Activated naive CD4-positive, alpha-beta T cell treated with anti-CD3 and anti-CD28 coated beads, Interleukin-2, amount 10 ng/mL, durations not matched to agents 7 days and 5 days (primary cell): ENCODE measurements around the gene IMPDH1.

Experiments
- CTCF ChIA-PET: fragments of 350-600 bp; sonication (Branson Sonifier 250); formaldehyde crosslinking; loops from one replicate; lab custom pipeline; 2021; ENCODE audit warnings: antibody characterized with exemption; lab: Charles Lee
- DNase-seq: peaks from one replicate; pipeline ENCODE4 v3.0.0-alpha.2; 2020
- H3K27ac Mint-ChIP-seq: one replicate; pipeline ENCODE4 v1.8.0; 2021; ENCODE audit warnings: mild to moderate bottlenecking, moderate library complexity, mixed read lengths
- H3K27me3 Mint-ChIP-seq: one replicate; pipeline ENCODE4 v1.8.0; 2021; ENCODE audit warnings: mild to moderate bottlenecking, mixed read lengths
- H3K36me3 Mint-ChIP-seq: one replicate; pipeline ENCODE4 v1.8.0; 2021; ENCODE audit warnings: mixed read lengths
- H3K4me1 Mint-ChIP-seq: one replicate; pipeline ENCODE4 v1.8.0; 2021; ENCODE audit warnings: mixed read lengths
- H3K4me3 Mint-ChIP-seq: one replicate; pipeline ENCODE4 v1.8.0; 2021; ENCODE audit warnings: mild to moderate bottlenecking, moderate library complexity, mixed read lengths
- H3K9me3 Mint-ChIP-seq: one replicate; pipeline ENCODE4 v1.8.0; 2021; ENCODE audit warnings: mixed read lengths

Gene IMPDH1

DNA sequence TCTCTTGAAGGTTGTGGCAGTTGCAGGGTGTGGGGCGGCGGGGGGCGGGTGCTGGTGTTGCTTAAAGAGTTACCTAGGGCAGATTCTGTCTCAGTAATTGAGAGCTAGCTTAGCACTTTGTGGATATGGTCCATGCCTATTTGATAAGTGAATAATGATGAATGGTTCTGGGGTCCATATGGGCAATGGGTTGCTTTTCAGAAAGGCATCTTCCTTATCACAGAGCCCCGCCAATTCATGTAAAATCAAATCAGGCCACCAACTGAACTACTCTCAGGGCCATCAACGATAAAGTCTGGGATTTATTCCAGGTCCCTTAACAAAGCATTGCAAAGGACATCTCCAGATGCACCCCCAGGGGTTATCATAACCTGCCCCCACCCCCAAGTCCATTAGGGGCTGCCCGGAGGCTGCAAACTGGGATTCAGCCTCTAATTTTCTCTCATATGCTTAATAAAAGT lies 46.5 kb downstream of the IMPDH1 start:
- Mint-ChIP-seq H3K4me3 (no peak overlapping the region), H3K27me3 (peaks cover 92% of the 10 kb centered on the region), H3K36me3 (no peaks in the 10 kb centered on the region), H3K27ac (no peak overlapping the region), H3K4me1 (peaks cover 21% of the 10 kb centered on the region), H3K9me3 (no peaks in the 10 kb centered on the region)
- CTCF ChIA-PET: interaction anchor here (1.0 to 2.0 kb wide), 3 partner anchors 16 to 23 kb away, joined by 3 to 7 read pairs (median 5); no protein-coding TSS in a partner anchor
- no peak for DNase-seq

DNA sequence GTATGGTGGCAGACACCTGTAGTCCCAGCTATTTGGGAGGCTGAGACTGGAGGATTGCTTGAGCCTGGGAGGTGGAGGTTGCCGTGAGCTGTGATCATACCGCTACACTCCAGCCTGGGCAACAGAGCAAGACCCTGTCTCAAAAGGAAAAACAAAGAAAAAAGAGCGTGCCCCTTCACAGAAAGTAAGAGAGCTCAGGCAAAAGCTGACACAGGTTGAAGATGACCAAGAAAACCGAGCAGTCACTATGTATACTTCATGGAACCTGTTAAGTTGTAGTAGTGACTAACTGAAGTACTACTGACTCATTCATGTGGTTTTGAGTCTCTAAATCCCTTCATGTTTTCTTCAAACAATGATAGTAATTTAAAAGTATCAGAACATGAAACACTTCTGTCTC lies 47.1 kb downstream of the IMPDH1 start:
- Mint-ChIP-seq H3K4me1 (peaks cover 21% of the 10 kb centered on the region), H3K27ac (no peak overlapping the region), H3K27me3 (peaks cover 98% of the 10 kb centered on the region), H3K36me3 (no peaks in the 10 kb centered on the region), H3K4me3 (peak overlapping the region; percentile 74), H3K9me3 (no peaks in the 10 kb centered on the region)
- CTCF ChIA-PET: interaction anchor here (1.0 to 2.0 kb wide), 4 partner anchors 11 to 24 kb away, joined by 3 to 7 read pairs (median 4); no protein-coding TSS in a partner anchor
- DNase-seq: no peak

DNA sequence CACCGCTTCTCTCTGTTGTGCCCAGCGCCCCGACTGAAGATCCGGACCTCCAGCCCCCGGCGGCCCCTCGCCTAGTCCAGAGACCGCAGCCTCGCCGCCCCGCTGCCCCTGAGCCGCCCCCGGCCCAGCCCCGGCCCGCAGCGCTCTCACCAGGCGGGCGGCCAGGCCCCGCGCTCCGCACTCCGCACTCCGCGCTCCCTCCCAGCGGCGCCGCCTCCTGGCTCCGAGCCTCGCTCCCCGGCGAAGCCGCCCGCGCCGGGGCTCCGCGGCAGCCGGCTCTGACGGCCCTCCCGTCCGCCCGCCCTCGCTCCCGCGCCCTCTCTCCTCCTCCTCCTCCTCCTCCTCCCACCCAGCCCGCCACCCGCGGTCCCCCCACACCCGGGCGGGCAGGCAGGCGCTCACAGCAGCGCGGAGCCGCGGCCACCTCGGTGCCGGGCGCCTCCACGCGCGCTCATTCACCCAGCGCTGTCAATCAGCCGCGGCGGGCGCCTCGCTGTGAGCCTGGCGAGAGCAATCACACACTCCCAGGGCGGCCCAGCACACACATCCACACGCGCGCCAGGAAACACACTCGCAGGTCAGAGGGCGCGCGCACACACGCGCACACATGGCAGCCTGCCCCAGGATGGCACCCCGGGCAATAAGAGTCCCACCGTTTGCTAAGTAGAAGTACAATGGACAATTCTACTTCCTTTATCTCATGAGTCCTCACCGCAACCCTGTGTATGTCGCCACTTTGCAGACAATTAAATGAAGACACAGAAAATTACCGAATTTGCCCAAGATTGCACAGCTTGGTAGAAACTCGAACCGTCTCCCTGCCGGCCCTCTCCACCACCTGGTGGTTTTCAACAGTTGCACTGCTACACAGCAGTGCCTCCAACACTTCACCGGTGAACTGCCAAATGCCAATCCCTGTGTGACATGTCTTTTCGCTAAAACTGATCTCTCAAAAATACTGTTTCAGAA lies 48.1 kb downstream of the IMPDH1 start, which contains the start of gene PRRT4:
Gene PRRT4, minus strand, starts transcription at position 280 of the 969 bp plus-strand sequence.
- Mint-ChIP-seq H3K9me3 (no peaks in the 10 kb centered on the region), H3K27ac (peak within 1 kb of the TSS; percentile 42), H3K27me3 (peaks cover 94% of the 10 kb centered on the region), H3K4me1 (peaks cover 21% of the 10 kb centered on the region), H3K4me3 (peak within 1 kb of the TSS; percentile 74), H3K36me3 (no peaks in the 10 kb centered on the region)
- CTCF ChIA-PET: interaction anchor here (0.6 to 2.0 kb wide), 4 partner anchors 10 to 33 kb away, joined by 3 to 7 read pairs (median 3); no protein-coding TSS in a partner anchor
- DNase-seq: peak; percentile 63

DNA sequence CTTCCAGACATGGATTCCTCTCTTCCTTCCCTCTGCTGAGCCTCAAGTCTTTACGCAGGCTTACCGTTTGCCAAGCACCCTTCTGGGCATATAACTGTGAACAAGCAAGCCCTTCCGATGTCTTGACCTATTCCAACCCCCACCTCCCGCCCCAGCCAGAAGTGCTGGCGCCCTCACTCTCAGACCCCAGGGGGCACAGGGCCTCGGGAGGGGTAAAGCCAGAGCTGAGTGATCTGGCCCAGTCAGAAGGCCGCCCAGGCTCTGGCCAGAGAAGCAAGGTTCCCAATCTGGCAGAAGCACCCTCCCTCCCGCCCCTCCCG lies 49.5 kb downstream of the IMPDH1 start:
- Mint-ChIP-seq H3K36me3 (no peaks in the 10 kb centered on the region), H3K4me3 (no peak overlapping the region), H3K4me1 (peaks cover 26% of the 10 kb centered on the region), H3K9me3 (no peaks in the 10 kb centered on the region), H3K27ac (peak overlapping the region; percentile 43), H3K27me3 (peaks cover 93% of the 10 kb centered on the region)
- CTCF ChIA-PET: interaction anchor here (1.1 kb wide), 1 partner anchor 9 kb away, joined by 4 read pairs; no protein-coding TSS in a partner anchor
- no peak for DNase-seq

DNA sequence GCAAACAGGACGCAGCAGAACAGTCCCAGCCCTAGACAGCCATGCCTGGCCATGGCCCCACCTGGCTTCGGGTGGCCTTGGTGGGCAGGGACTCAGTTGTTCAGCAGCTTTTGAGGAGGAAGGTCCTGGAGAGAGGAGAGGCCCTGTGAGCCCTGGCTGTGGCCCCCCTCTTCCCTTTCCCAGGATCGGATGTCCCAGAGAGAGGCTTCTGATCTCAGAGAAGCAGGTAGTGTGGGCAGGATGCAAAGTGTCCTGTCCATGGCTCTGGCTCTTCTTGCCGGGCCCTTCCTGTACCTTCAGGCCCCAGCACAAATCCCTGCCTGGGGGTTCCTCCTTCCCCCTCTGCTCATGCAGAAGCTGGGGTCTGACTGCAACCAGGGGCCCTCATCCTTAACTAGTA lies 49.8 kb downstream of the IMPDH1 start:
- CTCF ChIA-PET: interaction anchor here (1.1 to 1.5 kb wide), 3 partner anchors 8 to 28 kb away, joined by 4 to 5 read pairs (median 4); no protein-coding TSS in a partner anchor
- no peaks in the 10 kb centered on the region for H3K9me3 Mint-ChIP-seq
- DNase-seq: no peak
- peaks cover 92% of the 10 kb centered on the region for H3K27me3 Mint-ChIP-seq
- peaks cover 26% of the 10 kb centered on the region for H3K4me1 Mint-ChIP-seq
- H3K27ac Mint-ChIP-seq: no peak overlapping the region
- no peaks in the 10 kb centered on the region for H3K36me3 Mint-ChIP-seq
- no peak overlapping the region for H3K4me3 Mint-ChIP-seq

DNA sequence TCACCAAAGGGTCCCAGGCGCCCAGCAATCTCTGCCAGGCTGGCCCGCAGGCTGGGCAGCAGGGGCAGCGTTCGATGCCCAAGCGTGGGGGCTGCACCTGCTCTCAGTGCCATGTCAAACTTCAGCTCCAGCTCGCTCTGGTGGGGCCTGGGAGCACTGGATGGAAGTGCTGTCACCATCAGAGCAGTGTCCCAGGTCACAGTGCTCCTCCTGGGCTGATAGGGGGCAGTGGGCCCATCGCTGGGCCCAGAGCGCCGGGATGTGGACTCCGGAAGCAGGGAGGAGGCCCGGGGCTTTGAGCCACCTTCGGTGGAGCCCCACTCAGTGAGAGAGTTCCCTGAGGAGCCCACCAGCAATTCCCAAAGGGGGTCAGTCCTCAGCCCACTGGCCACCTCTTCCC lies 50.4 kb downstream of the IMPDH1 start:
- H3K36me3 Mint-ChIP-seq: no peaks in the 10 kb centered on the region
- H3K9me3 Mint-ChIP-seq: no peaks in the 10 kb centered on the region
- CTCF ChIA-PET: interaction anchor here (1.4 to 1.5 kb wide), 2 partner anchors 22 to 28 kb away, joined by 4 to 5 read pairs; no protein-coding TSS in a partner anchor
- no peak overlapping the region for H3K4me3 Mint-ChIP-seq
- no peak overlapping the region for H3K27ac Mint-ChIP-seq
- DNase-seq: no peak
- peaks cover 92% of the 10 kb centered on the region for H3K27me3 Mint-ChIP-seq
- H3K4me1 Mint-ChIP-seq: peaks cover 26% of the 10 kb centered on the region

DNA sequence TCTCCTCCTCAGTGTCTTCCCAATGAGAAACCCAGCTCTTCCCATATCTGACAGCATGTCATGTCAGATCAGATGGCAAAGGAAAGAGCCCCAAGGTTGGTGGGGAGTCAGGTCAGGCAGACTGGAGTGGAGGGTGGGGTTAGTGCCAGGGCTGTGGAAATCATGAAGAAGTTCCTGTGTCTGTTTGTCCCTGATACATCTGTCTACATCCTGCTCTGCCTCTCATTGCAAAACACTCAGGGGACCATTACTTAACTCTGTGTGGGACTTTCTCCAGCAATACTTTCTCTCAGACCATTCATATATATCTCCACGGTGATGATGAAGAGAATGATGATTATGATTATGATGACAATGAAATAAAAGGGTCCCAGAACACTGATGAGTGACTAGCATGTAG lies 51.5 kb downstream of the IMPDH1 start:
- Mint-ChIP-seq H3K27me3 (peaks cover 92% of the 10 kb centered on the region), H3K27ac (no peak overlapping the region), H3K4me3 (no peak overlapping the region), H3K4me1 (peaks cover 27% of the 10 kb centered on the region), H3K9me3 (no peaks in the 10 kb centered on the region), H3K36me3 (no peaks in the 10 kb centered on the region)
- no peak for DNase-seq
- CTCF ChIA-PET: interaction anchor here (0.7 to 2.2 kb wide), 8 partner anchors 9 to 68 kb away, joined by 3 to 9 read pairs (median 3); no protein-coding TSS in a partner anchor

DNA sequence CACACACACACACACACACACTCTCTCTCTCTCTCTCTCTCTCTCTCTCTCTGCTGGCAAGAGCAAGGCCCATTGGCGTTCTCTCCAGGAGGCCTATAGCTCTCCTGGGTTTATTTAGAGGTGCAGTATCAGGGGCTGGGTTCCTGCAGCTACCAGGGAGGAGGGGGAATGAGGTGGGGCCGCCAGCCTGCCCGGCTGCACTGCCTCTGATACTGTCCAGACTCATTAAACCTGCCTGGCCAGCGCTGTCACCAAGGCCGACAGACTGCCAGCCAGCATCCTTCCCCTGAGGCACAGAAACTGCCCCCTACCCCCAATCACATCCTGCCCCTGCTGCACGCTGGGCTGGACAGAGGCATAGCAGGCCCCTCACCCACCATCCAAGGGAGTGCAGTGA lies 52.6 kb downstream of the IMPDH1 start:
- peaks cover 22% of the 10 kb centered on the region for H3K4me1 Mint-ChIP-seq
- no peak for DNase-seq
- CTCF ChIA-PET: interaction anchor here (0.7 to 2.2 kb wide), 4 partner anchors 24 to 69 kb away, joined by 3 to 9 read pairs (median 6); no protein-coding TSS in a partner anchor
- no peak overlapping the region for H3K4me3 Mint-ChIP-seq
- H3K36me3 Mint-ChIP-seq: no peaks in the 10 kb centered on the region
- H3K27ac Mint-ChIP-seq: no peak overlapping the region
- H3K27me3 Mint-ChIP-seq: peaks cover 92% of the 10 kb centered on the region
- H3K9me3 Mint-ChIP-seq: no peaks in the 10 kb centered on the region

DNA sequence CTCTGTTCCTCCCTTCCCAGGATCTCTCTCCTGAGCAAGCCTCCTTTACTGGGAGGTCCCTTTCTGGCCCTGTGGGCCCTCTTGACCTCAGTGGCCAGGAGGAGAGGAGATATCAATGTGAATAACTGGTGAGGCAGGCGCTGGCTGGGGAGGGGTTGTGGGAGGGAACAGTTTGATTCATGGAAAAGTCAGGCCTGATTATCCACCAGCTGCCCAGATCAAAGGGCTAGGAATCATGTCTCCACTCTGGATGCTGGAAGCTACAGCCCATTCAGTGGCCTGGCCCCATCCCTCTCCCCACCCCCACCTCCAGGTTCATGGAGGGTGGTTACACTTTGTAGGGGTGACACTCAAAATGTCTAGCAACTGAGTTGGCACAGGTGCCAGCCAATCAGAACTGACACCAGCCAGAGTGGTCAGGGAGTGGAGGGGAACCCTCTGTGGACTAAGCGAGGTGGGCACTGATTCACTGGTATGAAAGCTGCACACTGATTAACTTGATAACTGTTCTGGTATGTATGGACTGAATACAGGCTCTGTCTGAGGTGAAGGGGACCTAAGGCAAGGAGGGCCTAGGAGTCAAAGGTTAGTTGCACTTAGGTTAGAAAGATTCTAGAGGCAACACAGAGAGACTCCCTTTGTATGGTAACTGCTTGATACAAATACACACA lies 53.1 kb downstream of the IMPDH1 start:
- CTCF ChIA-PET: interaction anchor here (1.1 to 2.2 kb wide), 4 partner anchors 25 to 33 kb away, joined by 3 to 9 read pairs (median 6); no protein-coding TSS in a partner anchor

DNA sequence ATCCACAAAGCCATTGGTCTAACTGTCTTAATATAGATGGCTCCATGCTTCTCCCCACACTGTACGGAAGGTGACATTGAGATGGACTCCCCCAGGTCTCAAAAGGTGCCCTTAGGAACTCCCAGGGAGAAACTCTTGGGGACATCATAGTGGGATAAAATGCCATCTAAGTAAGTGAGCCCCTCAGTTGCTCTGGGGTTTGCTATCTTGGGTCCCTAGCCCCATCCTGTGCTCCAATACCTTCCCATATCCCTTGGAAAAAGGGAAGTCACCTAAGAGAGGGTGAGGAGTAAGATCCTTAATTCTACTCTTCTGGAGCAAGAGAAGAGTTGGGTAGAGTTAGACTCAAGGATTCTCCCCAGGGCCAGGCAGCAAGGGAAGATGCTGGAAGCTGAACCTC lies 56.2 kb downstream of the IMPDH1 start:
- no peak overlapping the region for H3K4me3 Mint-ChIP-seq
- CTCF ChIA-PET: interaction anchor here (1.1 to 1.8 kb wide), 4 partner anchors 29 to 73 kb away, joined by 3 to 5 read pairs (median 4); no protein-coding TSS in a partner anchor
- DNase-seq: no peak
- no peaks in the 10 kb centered on the region for H3K9me3 Mint-ChIP-seq
- H3K36me3 Mint-ChIP-seq: no peaks in the 10 kb centered on the region
- no peak overlapping the region for H3K27ac Mint-ChIP-seq
- peaks cover 9% of the 10 kb centered on the region for H3K4me1 Mint-ChIP-seq
- peaks cover 88% of the 10 kb centered on the region for H3K27me3 Mint-ChIP-seq

More for the DNA sequence above, 53.1 kb downstream of the IMPDH1 start:
- no peak for DNase-seq
- H3K4me3 Mint-ChIP-seq: no peak overlapping the region
- H3K9me3 Mint-ChIP-seq: no peaks in the 10 kb centered on the region
- peaks cover 17% of the 10 kb centered on the region for H3K4me1 Mint-ChIP-seq
- H3K36me3 Mint-ChIP-seq: no peaks in the 10 kb centered on the region
- H3K27me3 Mint-ChIP-seq: peaks cover 89% of the 10 kb centered on the region
- H3K27ac Mint-ChIP-seq: no peak overlapping the region

DNA sequence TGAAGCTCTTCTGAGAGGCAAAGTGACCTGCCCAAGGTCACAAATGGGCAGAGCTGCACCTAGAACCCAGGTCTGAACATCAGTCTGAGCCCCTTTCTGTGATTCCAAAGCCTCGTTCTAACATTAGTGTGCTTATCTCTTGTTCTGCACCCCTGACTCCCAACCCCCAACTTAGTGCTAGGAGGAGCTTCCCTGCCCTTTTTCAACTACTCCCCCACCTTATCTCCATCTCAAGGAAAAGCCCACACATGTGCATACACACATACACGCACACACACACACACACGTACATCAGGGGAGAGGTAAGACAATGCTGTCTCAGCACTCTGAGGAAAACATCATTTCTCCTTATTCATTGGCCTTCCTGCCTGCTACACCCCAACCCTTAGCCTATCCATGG lies 56.6 kb downstream of the IMPDH1 start:
- H3K27me3 Mint-ChIP-seq: peaks cover 87% of the 10 kb centered on the region
- no peak for DNase-seq
- H3K27ac Mint-ChIP-seq: no peak overlapping the region
- no peak overlapping the region for H3K4me3 Mint-ChIP-seq
- H3K4me1 Mint-ChIP-seq: peaks cover 9% of the 10 kb centered on the region
- CTCF ChIA-PET: interaction anchor here (0.7 to 1.8 kb wide), 5 partner anchors 24 to 73 kb away, joined by 3 to 5 read pairs (median 3); no protein-coding TSS in a partner anchor
- no peaks in the 10 kb centered on the region for H3K9me3 Mint-ChIP-seq
- H3K36me3 Mint-ChIP-seq: no peaks in the 10 kb centered on the region

DNA sequence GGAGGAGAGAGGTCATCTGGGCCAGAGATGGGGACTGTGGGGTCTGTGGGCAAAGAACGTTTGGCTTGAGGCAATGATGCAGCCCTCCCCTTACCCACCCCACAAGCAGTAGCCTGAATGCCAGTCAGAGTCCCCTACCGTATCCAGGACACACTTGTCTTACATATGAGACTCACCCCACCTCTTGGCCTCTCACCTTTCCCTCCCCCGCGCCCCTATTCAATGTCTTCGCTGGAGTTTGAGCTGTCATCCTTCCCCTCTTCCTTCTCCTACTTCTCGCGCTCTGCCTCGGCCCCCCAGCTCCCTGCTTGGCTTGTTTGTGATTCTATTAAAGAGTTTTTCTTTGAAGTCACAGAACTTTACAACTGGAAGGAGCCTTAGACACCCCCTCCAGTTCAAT lies 57.1 kb downstream of the IMPDH1 start:
- CTCF ChIA-PET: interaction anchor here (0.7 to 1.8 kb wide), 5 partner anchors 24 to 74 kb away, joined by 3 to 5 read pairs (median 3); no protein-coding TSS in a partner anchor
- peaks cover 9% of the 10 kb centered on the region for H3K4me1 Mint-ChIP-seq
- H3K36me3 Mint-ChIP-seq: no peaks in the 10 kb centered on the region
- no peak for DNase-seq
- no peaks in the 10 kb centered on the region for H3K9me3 Mint-ChIP-seq
- no peak overlapping the region for H3K4me3 Mint-ChIP-seq
- H3K27ac Mint-ChIP-seq: no peak overlapping the region
- H3K27me3 Mint-ChIP-seq: peaks cover 85% of the 10 kb centered on the region

DNA sequence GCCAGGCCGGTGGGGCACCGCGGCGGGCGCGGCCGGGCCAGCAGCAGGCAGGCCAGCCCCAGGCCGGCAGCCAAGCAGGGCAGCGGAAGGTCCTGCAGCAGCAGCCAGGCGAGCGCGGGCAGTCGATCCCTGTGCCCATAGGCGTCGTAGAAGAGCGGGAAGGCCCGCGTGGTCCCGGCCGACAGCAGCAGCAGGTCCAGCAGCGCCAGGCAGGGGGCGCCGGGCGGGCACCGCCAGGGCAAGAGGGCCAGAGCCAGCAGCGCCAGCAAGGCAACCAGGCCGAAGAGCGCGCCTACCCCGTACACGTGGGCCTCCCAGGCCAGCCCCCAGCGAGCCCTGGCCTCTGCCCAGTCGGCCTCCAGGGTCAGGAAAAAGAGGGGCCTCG lies 57.6 kb downstream of the IMPDH1 start:
- no peak overlapping the region for H3K27ac Mint-ChIP-seq
- peaks cover 84% of the 10 kb centered on the region for H3K27me3 Mint-ChIP-seq
- H3K9me3 Mint-ChIP-seq: no peaks in the 10 kb centered on the region
- DNase-seq: peak; percentile 34
- H3K4me3 Mint-ChIP-seq: no peak overlapping the region
- CTCF ChIA-PET: interaction anchor here (5.6 kb wide), 1 partner anchor 36 kb away, joined by 183 read pairs; no protein-coding TSS in a partner anchor
- peaks cover 9% of the 10 kb centered on the region for H3K4me1 Mint-ChIP-seq
- no peaks in the 10 kb centered on the region for H3K36me3 Mint-ChIP-seq
